ENCODE measurements around the gene TUBA4A.

The TUBA4A gene

DNA sequence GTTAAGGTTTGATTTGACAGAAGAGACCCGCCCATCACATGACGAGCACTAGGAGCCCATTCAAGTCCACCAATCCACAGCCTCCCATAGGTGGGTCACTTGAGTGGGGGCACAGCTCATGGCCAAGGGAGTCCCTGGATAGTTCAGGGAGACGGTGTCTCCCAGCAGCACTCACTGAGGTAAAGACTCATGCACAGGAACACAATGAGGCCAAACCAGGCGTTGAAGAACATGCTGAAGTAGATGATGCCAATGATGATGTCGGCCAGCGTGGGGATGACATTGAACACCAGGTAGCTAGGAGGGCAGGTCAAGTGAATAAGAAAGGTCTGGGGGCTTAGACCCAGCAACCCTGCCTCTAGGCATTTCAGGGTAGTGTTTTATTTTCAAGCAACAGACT lies 38.9 kb downstream of the TUBA4A start:
- H3K4me3 ChIP-seq (ENCODE audit: low read depth, low read length) = no peak overlapping the region
- TF ChIP-seq, protein P1, sequence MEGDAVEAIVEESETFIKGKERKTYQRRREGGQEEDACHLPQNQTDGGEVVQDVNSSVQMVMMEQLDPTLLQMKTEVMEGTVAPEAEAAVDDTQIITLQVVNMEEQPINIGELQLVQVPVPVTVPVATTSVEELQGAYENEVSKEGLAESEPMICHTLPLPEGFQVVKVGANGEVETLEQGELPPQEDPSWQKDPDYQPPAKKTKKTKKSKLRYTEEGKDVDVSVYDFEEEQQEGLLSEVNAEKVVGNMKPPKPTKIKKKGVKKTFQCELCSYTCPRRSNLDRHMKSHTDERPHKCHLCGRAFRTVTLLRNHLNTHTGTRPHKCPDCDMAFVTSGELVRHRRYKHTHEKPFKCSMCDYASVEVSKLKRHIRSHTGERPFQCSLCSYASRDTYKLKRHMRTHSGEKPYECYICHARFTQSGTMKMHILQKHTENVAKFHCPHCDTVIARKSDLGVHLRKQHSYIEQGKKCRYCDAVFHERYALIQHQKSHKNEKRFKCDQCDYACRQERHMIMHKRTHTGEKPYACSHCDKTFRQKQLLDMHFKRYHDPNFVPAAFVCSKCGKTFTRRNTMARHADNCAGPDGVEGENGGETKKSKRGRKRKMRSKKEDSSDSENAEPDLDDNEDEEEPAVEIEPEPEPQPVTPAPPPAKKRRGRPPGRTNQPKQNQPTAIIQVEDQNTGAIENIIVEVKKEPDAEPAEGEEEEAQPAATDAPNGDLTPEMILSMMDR (IDR thresholded peaks at IDR 0.05; ENCODE audit: low read depth, low read length) = no peak

DNA sequence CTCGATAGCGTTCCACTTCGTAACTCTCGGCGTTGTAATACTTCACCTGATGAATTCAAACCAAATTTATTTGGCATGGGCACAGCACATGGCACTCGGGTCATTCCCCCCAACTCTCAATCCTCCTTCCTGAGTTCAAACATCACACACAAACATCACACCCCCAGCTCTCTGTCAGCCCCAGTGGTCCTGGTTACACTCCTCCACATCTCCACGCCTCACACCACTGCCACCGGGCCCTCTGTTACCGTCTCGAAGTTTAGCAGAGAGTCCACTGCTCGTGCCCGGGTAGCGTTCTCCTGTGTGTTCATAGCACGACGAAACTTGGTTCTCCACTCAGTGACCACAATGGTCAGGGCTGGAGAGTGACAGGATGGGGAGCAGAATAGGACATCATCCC lies 39.6 kb downstream of the TUBA4A start:
- H3K4me3 ChIP-seq (ENCODE audit: low read depth, low read length) = no peak overlapping the region
- TF ChIP-seq, protein P1 (IDR thresholded peaks at IDR 0.05; ENCODE audit: low read depth, low read length) = no peak

DNA sequence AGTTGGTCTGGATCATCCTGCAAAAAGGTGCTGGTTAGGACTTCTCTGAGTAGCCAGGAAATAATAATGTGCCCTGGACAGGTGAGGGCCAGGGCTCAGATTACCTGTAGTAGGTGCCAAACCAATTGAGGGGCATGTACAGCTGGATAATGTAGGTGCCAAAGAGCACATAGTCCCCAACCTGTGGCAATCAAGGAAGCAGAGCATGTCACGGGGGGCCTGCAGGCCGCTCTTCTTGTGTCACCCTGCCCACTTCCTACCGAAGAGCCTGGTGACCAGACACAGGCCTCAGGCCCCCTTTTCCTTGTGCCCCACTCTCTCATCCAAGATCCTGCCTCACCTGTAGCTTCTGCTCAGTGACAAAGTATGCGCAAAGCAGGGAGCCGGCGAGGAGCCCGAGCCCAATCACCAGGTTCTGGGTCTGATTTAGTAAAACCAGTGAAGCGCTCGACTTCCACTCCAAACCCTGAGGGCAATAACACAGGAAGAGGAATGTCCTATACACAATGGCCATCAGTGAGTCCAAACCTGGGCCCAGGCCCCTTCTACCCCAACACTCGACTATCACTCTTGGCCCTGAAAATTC lies 40.1 kb downstream of the TUBA4A start:
- TF ChIP-seq, protein P1 (IDR thresholded peaks at IDR 0.05; ENCODE audit: low read depth, low read length) = no peak
- H3K4me3 ChIP-seq (ENCODE audit: low read depth, low read length) = no peak overlapping the region

DNA sequence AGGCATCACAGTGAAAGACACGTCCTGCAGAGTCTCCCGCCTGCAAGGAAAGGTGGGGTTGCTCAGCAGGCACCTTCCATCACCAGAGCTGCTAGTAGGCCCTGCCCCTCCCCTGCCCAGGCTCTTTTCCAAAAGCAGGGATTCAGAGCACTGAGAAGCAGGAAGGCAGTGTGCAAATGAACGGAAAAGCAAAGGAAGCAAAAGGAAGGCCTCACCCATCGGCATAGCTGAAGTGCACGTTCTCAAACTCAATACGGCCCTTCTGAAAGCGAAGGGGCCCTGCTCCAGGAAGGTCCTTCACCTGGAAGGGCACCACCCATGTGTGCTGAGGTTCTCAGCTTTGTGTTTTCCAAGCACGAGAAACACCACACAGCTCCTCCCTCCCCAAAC lies 40.7 kb downstream of the TUBA4A start:
- TF ChIP-seq, protein P1 (IDR thresholded peaks at IDR 0.05; ENCODE audit: low read depth, low read length) = no peak
- no peak overlapping the region for H3K4me3 ChIP-seq (ENCODE audit: low read depth, low read length)

DNA sequence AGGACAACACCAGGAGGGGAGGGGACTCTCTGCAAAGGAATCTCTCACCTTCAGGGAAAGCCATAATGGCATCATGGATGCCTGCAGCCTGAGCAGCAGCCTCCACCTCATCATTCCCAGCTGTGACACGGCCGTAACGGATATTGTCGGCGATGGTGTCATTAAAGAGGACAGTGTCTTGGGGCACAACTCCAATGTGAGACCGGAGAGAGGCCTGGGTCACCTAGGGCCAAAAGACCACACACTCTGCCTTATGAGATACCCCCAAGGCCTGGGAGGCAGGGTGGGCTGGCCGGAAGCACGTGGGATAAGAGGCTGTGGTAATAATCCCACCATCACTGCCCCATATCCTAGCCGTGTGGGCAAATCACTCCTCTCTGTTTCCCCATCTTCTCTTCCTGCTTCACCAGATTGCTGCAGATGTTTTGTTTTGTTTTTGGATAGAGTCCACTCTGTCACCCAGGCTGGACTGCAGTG lies 42.8 kb downstream of the TUBA4A start:
- H3K4me3 ChIP-seq (ENCODE audit: low read depth, low read length) = no peak overlapping the region
- TF ChIP-seq, protein P1 (IDR thresholded peaks at IDR 0.05; ENCODE audit: low read depth, low read length) = no peak

DNA sequence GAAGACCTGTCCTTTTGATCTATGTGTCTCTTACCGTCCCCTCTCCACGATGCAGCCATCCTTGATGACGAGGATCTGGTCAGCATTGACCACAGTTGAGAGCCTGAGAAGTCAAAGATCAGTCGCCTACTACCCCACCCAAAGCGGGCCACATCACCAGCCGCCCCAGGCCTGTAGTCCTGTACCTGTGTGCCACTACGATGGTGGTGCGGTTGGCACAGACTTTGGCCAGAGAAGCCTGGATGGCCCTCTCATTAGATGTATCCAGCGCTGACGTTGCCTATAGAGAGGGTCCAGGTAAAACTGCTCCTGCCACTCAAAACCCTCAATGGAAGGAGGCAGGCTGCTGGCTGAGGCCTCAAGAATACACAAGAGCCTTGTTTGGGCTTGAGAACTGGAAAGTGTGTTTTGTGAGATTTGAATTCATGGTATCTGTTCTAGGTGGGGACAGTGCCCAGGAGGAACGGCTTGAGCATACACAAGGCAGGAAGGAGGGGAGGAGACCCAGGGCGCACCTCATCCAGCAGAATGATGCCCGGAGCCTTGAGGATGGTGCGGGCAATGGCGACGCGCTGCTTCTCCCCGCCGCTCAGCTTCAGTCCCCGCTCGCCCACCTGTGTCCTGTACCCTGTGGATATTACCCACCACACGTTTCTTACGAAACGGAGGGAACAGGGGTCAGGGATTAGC lies 43.4 kb downstream of the TUBA4A start:
- H3K4me3 ChIP-seq (ENCODE audit: low read depth, low read length) = no peak overlapping the region
- TF ChIP-seq, protein P1 (IDR thresholded peaks at IDR 0.05; ENCODE audit: low read depth, low read length) = no peak
